ENCODE data around the gene KRTAP4-9. TPM values are rescaled to one million over a fixed set of nuclear protein-coding genes. Genes with fewer than 3 reads are reported as not detected.
"Not testable (repeated sequence)": the region's sequence is repeated elsewhere in the genome, so short reads cannot be mapped to it uniquely, and the experiment has no call there.

Gene KRTAP4-9
- total RNA-seq, 1 donor from 2014 or later, result not detected

DNA sequence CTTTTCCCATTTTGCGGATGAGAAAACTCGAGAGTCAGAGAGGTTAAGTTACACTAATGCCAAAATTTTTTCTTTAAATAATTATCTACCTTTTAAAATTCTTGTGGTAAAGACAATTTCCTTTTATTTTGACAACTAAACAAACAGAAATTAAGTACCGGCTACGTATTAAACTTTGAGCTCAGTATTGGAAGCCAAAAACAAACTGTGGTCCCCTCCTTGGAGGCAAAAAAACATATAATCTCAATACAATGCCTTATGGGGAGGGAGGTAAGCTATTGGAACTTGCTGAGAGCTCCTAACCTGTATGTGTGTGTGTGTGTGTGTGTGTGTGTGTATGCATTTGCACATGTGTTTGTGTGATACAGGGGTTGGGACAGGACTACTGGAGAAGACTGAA, 41.7 kb upstream of the KRTAP4-9 start:
- no peaks in the 10 kb centered on the region for H3K9me3 Mint-ChIP-seq (ENCODE audit: low read depth)
- DNase-seq (ENCODE audit: low spot score), result no peak
- no peaks in the 10 kb centered on the region for H3K27me3 Mint-ChIP-seq (ENCODE audit: low read depth)
- peaks cover 57% of the 10 kb centered on the region for H3K4me1 Mint-ChIP-seq (ENCODE audit: low read depth)
- no peak overlapping the region for H3K4me3 Mint-ChIP-seq (ENCODE audit: unreplicated experiment)
- H3K27ac Mint-ChIP-seq (ENCODE audit: unreplicated experiment), result no peak overlapping the region
- TF ChIP-seq, protein P1, sequence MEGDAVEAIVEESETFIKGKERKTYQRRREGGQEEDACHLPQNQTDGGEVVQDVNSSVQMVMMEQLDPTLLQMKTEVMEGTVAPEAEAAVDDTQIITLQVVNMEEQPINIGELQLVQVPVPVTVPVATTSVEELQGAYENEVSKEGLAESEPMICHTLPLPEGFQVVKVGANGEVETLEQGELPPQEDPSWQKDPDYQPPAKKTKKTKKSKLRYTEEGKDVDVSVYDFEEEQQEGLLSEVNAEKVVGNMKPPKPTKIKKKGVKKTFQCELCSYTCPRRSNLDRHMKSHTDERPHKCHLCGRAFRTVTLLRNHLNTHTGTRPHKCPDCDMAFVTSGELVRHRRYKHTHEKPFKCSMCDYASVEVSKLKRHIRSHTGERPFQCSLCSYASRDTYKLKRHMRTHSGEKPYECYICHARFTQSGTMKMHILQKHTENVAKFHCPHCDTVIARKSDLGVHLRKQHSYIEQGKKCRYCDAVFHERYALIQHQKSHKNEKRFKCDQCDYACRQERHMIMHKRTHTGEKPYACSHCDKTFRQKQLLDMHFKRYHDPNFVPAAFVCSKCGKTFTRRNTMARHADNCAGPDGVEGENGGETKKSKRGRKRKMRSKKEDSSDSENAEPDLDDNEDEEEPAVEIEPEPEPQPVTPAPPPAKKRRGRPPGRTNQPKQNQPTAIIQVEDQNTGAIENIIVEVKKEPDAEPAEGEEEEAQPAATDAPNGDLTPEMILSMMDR (IDR thresholded peaks at IDR 0.05), result no peak
- H3K36me3 Mint-ChIP-seq (ENCODE audit: low read depth), result no peaks in the 10 kb centered on the region

- TF ChIP-seq, protein P1 (IDR thresholded peaks at IDR 0.05), result no peak
- no peaks in the 10 kb centered on the region for H3K36me3 Mint-ChIP-seq (ENCODE audit: low read depth)
- H3K4me1 Mint-ChIP-seq (ENCODE audit: low read depth), result peaks cover 51% of the 10 kb centered on the region
- H3K27me3 Mint-ChIP-seq (ENCODE audit: low read depth), result no peaks in the 10 kb centered on the region
- H3K9me3 Mint-ChIP-seq (ENCODE audit: low read depth), result no peaks in the 10 kb centered on the region
- no peak overlapping the region for H3K4me3 Mint-ChIP-seq (ENCODE audit: unreplicated experiment)
- no peak for DNase-seq (ENCODE audit: low spot score)
- no peak overlapping the region for H3K27ac Mint-ChIP-seq (ENCODE audit: unreplicated experiment)
These were observed 40.9 kb upstream of the KRTAP4-9 start for GRCh38 chr17:41064301-41064700.

DNA sequence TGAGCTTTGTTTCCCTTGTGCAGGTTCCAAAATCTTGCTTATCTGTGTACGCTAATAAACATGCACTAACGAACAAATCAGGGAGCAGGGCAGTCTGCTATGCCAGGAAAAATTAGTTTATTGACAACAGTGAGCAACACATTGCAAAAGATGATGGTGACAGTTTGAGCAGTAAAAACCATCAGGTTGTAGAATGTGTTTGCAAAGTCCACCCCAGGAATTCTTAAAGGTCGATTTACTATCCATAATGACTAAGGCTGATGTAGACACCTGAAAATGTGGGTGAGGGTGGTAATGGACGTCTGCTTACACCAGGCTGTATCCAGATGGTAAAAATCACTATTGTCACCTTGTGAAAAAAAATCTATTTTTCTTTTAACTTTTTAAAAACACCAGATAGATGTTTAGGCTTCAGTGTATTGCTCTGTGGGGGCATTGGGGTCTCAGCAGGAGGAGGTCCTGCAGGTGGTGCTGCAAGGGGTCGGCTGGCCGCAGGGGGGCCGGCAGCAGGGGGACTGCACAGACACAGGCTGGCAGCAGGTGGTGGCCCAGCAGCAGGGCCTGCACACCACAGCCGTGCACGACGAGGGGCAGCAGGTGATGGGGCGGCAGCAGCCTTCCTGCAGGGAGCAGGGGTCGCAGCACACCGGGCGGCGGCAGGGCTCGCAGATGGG, 40.0 kb upstream of the KRTAP4-9 start:
- peaks cover 45% of the 10 kb centered on the region for H3K4me1 Mint-ChIP-seq (ENCODE audit: low read depth)
- H3K4me3 Mint-ChIP-seq (ENCODE audit: unreplicated experiment); H3K36me3 Mint-ChIP-seq (ENCODE audit: low read depth); H3K9me3 Mint-ChIP-seq (ENCODE audit: low read depth); H3K27me3 Mint-ChIP-seq (ENCODE audit: low read depth); DNase-seq (ENCODE audit: low spot score); H3K27ac Mint-ChIP-seq (ENCODE audit: unreplicated experiment): not testable (repeated sequence)

DNA sequence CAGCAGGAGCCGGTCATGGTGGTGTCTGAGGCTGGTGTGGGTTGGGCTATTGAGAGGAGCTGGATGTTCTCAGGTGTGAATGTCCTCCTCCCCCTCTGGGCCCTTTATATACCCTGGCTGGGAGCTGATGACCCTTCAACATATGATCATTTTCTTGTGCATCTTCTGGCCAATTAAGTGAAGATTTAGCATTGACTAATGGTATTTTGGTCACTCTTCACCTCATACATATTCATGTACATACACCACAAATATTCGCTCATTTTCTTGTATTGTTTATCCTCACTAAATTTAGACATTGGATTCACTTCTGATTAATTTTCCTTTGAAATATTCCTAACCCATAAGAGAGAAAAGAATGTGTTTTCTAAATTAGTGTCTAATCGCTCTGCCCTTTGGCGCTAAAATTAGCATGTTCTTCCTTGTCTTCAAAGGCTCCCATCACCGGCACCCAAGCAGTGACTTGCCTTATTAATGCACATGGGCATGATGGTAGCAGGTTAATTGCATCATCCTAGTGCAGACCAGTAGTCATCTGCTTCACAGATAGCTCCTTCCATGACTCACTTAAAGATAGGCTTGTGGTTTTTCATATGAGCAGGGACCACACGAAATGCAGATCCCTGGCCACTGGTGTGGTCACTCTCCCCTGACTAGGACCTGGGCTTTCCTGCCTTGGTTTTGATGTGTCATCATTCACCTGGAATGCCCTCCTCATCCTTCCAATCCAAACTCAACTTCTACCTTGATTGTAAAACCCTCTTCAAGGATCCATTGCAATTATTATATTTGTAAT, 39.2 kb upstream of the KRTAP4-9 start, which contains the start of gene KRTAP2-4:
Gene KRTAP2-4 (minus strand): TSS at position 51 of the 796 bp plus-strand sequence. CDS start 34 bp downstream, at position 17.
- Mint-ChIP-seq H3K9me3 (ENCODE audit: low read depth) (no peaks in the 10 kb centered on the region), H3K27ac (ENCODE audit: unreplicated experiment) (no peak within 1 kb of the TSS), H3K4me3 (ENCODE audit: unreplicated experiment) (no peak within 1 kb of the TSS), H3K4me1 (ENCODE audit: low read depth) (peaks cover 36% of the 10 kb centered on the region), H3K36me3 (ENCODE audit: low read depth) (no peaks in the 10 kb centered on the region), H3K27me3 (ENCODE audit: low read depth) (no peaks in the 10 kb centered on the region)
- DNase-seq (ENCODE audit: low spot score), result no peak
- TF ChIP-seq, protein P1 (IDR thresholded peaks at IDR 0.05), result no peak

- TF ChIP-seq, protein P1 (IDR thresholded peaks at IDR 0.05), result no peak
- no peaks in the 10 kb centered on the region for H3K9me3 Mint-ChIP-seq (ENCODE audit: low read depth)
- H3K4me1 Mint-ChIP-seq (ENCODE audit: low read depth), result peaks cover 24% of the 10 kb centered on the region
- H3K4me3 Mint-ChIP-seq (ENCODE audit: unreplicated experiment), result no peak overlapping the region
- H3K27me3 Mint-ChIP-seq (ENCODE audit: low read depth), result no peaks in the 10 kb centered on the region
- no peak for DNase-seq (ENCODE audit: low spot score)
- H3K27ac Mint-ChIP-seq (ENCODE audit: unreplicated experiment), result no peak overlapping the region
- no peaks in the 10 kb centered on the region for H3K36me3 Mint-ChIP-seq (ENCODE audit: low read depth)
These were observed 37.9 kb upstream of the KRTAP4-9 start for GRCh38 chr17:41067281-41067680.

All from chondrocyte (in vitro differentiated cells).